Measurements from ENCODE around the gene PCCA.

- TF ChIP-seq POLR2A (IDR thresholded peaks at IDR 0.05) = no peak
- no peak for TF ChIP-seq CTCF (IDR thresholded peaks at IDR 0.05)
Observed at GRCh38 chr13:100323937-100324336, 235.0 kb downstream of the PCCA start.

Data from Peyer's patch (tissue), 4 donors.